MV-4-11 (cell line): ENCODE results near the gene TMEM63A.
A peak's percentile ranks its signal among the peaks of the same experiment; 100 is the strongest.

Experiments used
- DNase-seq: peaks from one replicate; lab custom pipeline; 2025; lab: John Stamatoyannopoulos, UW

Gene TMEM63A

GRCh38 chr1:225885336-225885735, 3.2 kb upstream of the TMEM63A start:
- peak; percentile 85 for DNase-seq

GRCh38 chr1:225883616-225884265, 1.6 kb upstream of the TMEM63A start:
- DNase-seq, result no peak

GRCh38 chr1:225882694-225883615, 775 bp upstream of the TMEM63A start:
- peak; percentile 19 for DNase-seq

- no peak for DNase-seq
Measured at GRCh38 chr1:225881081-225881958, 860 bp downstream of the TMEM63A start.

- DNase-seq, result no peak
Measured at GRCh38 chr1:225880636-225881035, 1.5 kb downstream of the TMEM63A start.

GRCh38 chr1:225880222-225880588, 2.0 kb downstream of the TMEM63A start:
- DNase-seq, result no peak

- DNase-seq, result no peak
Measured at GRCh38 chr1:225879521-225880221, 2.5 kb downstream of the TMEM63A start.

- DNase-seq, result no peak
Measured at GRCh38 chr1:225878282-225878681, 3.9 kb downstream of the TMEM63A start.

GRCh38 chr1:225877580-225877979, 4.6 kb downstream of the TMEM63A start:
- peak; percentile 24 for DNase-seq

GRCh38 chr1:225876900-225877510, 5.2 kb downstream of the TMEM63A start:
- DNase-seq, result no peak

- no peak for DNase-seq
Measured at GRCh38 chr1:225875044-225875815, 7.0 kb downstream of the TMEM63A start.

GRCh38 chr1:225874431-225874830, 7.7 kb downstream of the TMEM63A start:
- DNase-seq, result no peak

GRCh38 chr1:225873281-225873850, 8.8 kb downstream of the TMEM63A start:
- no peak for DNase-seq

- no peak for DNase-seq
Measured at GRCh38 chr1:225872075-225872430, 10.1 kb downstream of the TMEM63A start.

- DNase-seq, result peak; percentile 19
Measured at GRCh38 chr1:225871359-225872074, 10.7 kb downstream of the TMEM63A start.

- DNase-seq, result no peak
Measured at GRCh38 chr1:225870911-225871310, 11.3 kb downstream of the TMEM63A start.

GRCh38 chr1:225868631-225869330, 13.4 kb downstream of the TMEM63A start:
- DNase-seq, result no peak

GRCh38 chr1:225866981-225867380, 15.2 kb downstream of the TMEM63A start:
- DNase-seq, result no peak
